Stomach (tissue), 19 donors: ENCODE measurements around the gene SHLD2. TPM values are rescaled to one million over a fixed set of nuclear protein-coding genes. Genes with fewer than 3 reads are reported as not detected.

Experiments
- DNase-seq, 2 donors: peaks; one replicate each; pipeline versions ENCODE4 v3.0.0 to v3.0.0-alpha.2; 2013 to 2019
- H3K27ac ChIP-seq, 5 donors: fragments of 200-600 bp in 4 of 5; sonication (generic) in 4 of 5; one replicate each; pipeline ENCODE4 v1.5.1; 2013 to 2019; ENCODE audit warnings: mild to moderate bottlenecking in 1 of 5, moderate library complexity in 1 of 5
- H3K27me3 ChIP-seq, 3 donors: fragments of 200-600 bp; sonication (generic); one replicate each; pipeline ENCODE4 v1.5.1; 2017 to 2019; ENCODE audit warnings: mixed run types in 1 of 3
- H3K36me3 ChIP-seq, 4 donors: fragments of 200-600 bp; sonication (generic); 1 replicate in 3 of 4; 2 replicates in 1 of 4; pipeline ENCODE4 v1.5.1; 2016 to 2019
- H3K4me1 ChIP-seq, 4 donors: fragments of 200-600 bp; sonication (generic); one replicate each; pipeline ENCODE4 v1.5.1; 2016 to 2019
- H3K4me3 ChIP-seq, 4 donors: fragments of 200-600 bp; sonication (generic) in 3 of 4; one replicate each; pipeline ENCODE4 v1.5.1; 2016 to 2019; ENCODE audit warnings: mild to moderate bottlenecking in 1 of 4
- H3K9me3 ChIP-seq, 4 donors: fragments of 200-600 bp; sonication (generic); one replicate each; pipeline ENCODE4 v1.5.1; 2016 to 2019
- CTCF ChIP-seq, 7 experiments: fragments of 450-650 bp in 4 of 7; fragments of 200-600 bp in 3 of 7; sonication (generic) in 3 of 7; IDR thresholded peaks; one replicate each; pipeline ENCODE4 v1.5.1; 2016 to 2019; ENCODE audit warnings: antibody characterized with exemption in 7 of 7, control low read depth in 2 of 7, mild to moderate bottlenecking in 1 of 7
- EP300 ChIP-seq: sonication (generic); formaldehyde crosslinking; IDR thresholded peaks from one replicate; pipeline ENCODE4 v1.6.1; 2017; ENCODE audit warnings: antibody characterized with exemption
- POLR2A ChIP-seq, 4 donors: fragments of 450-650 bp; IDR thresholded peaks; one replicate each; pipeline ENCODE4 v1.6.1; 2016; ENCODE audit warnings: antibody characterized with exemption in 4 of 4, control low read depth in 2 of 4, mild to moderate bottlenecking in 1 of 4, moderate library complexity in 1 of 4
- POLR2AphosphoS5 ChIP-seq, 3 donors: sonication (generic); formaldehyde crosslinking; IDR thresholded peaks; one replicate each; pipeline ENCODE4 v1.6.1; 2016; ENCODE audit warnings: antibody characterized with exemption in 3 of 3
- WGBS, 5 donors: extraction: QIAGEN DNeasy Blood & Tissue Kit in 3 of 5; methylation state at CpG; one replicate each; pipeline versions ENCODE4 v1.1.5 to v1.1.7; 2013 to 2018; 5-methylcytosine and 5-hydroxymethylcytosine counted together
- intact Hi-C: fragments of 100-400 bp; cut with DNase I; formaldehyde crosslinking; loops from one replicate; pipeline ENCODE4 v1.15.1; 2023; ENCODE audit warnings: low total_unique reads
- long read RNA-seq, 10 donors: transcript quantifications; one replicate each; lab custom pipeline, GENCODE V29; 2026
- polyA plus RNA-seq, 3 donors: library from polyadenylated mRNA; stranded (reverse); fragments of 200-250 nt; gene quantifications; one replicate each; pipeline ENCODE4 v1.2.3, GENCODE V29; 2013
- total RNA-seq, 5 donors: library from RNA; depleted of rRNA; stranded (reverse); fragments of >200 nt; gene quantifications; one replicate each; pipeline versions ENCODE4 v1.1.0 to v1.2.3, GENCODE V29; 2014 to 2016
- donor health status: healthy with polysubstance abuse.
- donor health status: Bipolar disorder and iron deficiency.
- donor health status: healthy.

Gene SHLD2
- total RNA-seq (10 to 100 TPM; 11.6 to 76.2 (median 39.1) TPM), polyA plus RNA-seq (10 to 100 TPM; 12.3 to 15.6 (median 13.4) TPM)
- long read RNA-seq, donor 1 = 0 reads
- long read RNA-seq, donor 2, partial matches to known transcripts = 8 of 10 reads
- long read RNA-seq, donor 2, other reads (novel, unspliced or antisense) = 0 of 10 reads
- long read RNA-seq, donor 3 = 0 reads
- long read RNA-seq, donor 4 = 0 reads
- long read RNA-seq, donor 5, partial matches to known transcripts = 5 of 6 reads
- long read RNA-seq, donor 5, other reads (novel, unspliced or antisense) = 0 of 6 reads
- long read RNA-seq, donor 6, partial matches to known transcripts = 5 of 7 reads
- long read RNA-seq, donor 6, other reads (novel, unspliced or antisense) = 0 of 7 reads
- long read RNA-seq, donor 7 = 0 reads
- long read RNA-seq, donor 8, partial matches to known transcripts = 0 of 1 reads
- long read RNA-seq, donor 8, other reads (novel, unspliced or antisense) = 0 of 1 reads
- long read RNA-seq, donor 9, partial matches to known transcripts = 5 of 20 reads
- long read RNA-seq, donor 9, other reads (novel, unspliced or antisense) = 10 of 20 reads
- long read RNA-seq, donor 10, partial matches to known transcripts = 0 of 1 reads
- long read RNA-seq, donor 10, other reads (novel, unspliced or antisense) = 0 of 1 reads

GRCh38 chr10:87094373-87095235 is at the start of gene SHLD2, which contains the start of gene GLUD1:
Gene SHLD2 (plus strand): TSS chr10:87095206. CDS start chr10:87151355, 56,149 bp downstream.
Gene GLUD1 (minus strand): TSS chr10:87094843. CDS start chr10:87094769, 74 bp downstream.
- Histone ChIP-seq H3K27ac (peak within 1 kb of the TSS; percentile 90 to 100 (median 98)), H3K4me3 (peak within 1 kb of the TSS; percentile 59 to 86 (median 72)), H3K4me1 (peaks cover 32 to 61% (median 48%) of the 10 kb centered on the region in 4 donors), H3K27me3 (no peaks in the 10 kb centered on the region), H3K9me3 (no peaks in the 10 kb centered on the region), H3K36me3 (peaks cover 0 to 19% (median 17%) of the 10 kb centered on the region in 4 donors)
- 0 to 1% (median 1%) methylated on average over 62 to 106 of the region's 111 CpGs; no CpG with 5 or more reads in 1 of the 5 donors for WGBS, 5 donors
- DNase-seq = peak; percentile 92 to 96
- intact Hi-C loops = no loop called here
- TF ChIP-seq POLR2A (IDR thresholded peaks at IDR 0.05) (no peak), CTCF (IDR thresholded peaks at IDR 0.05) (no peak), POLR2AphosphoS5 (IDR thresholded peaks at IDR 0.05) (peak; percentile 33 to 85 (median 82))

GRCh38 chr10:87045434-87045938 is 49.5 kb upstream of the SHLD2 start:
- Histone ChIP-seq H3K9me3 (no peaks in the 10 kb centered on the region), H3K4me3 (no peak overlapping the region), H3K4me1 (no peaks in the 10 kb centered on the region), H3K27me3 (no peaks in the 10 kb centered on the region), H3K27ac (no peak overlapping the region), H3K36me3 (peaks cover 18 to 65% (median 53%) of the 10 kb centered on the region in 4 donors)
- DNase-seq = no peak
- TF ChIP-seq EP300 (no peak), POLR2A (IDR thresholded peaks at IDR 0.05) (no peak), POLR2AphosphoS5 (IDR thresholded peaks at IDR 0.05) (no peak), CTCF (IDR thresholded peaks at IDR 0.05) (no peak)
- 83 to 99% (median 99%) methylated on average over 6 of the region's 6 CpGs for WGBS, 5 donors
- intact Hi-C loops = no loop called here

- Histone ChIP-seq H3K36me3 (peaks cover 44 to 100% (median 99%) of the 10 kb centered on the region in 4 donors), H3K4me3 (no peak overlapping the region), H3K9me3 (no peaks in the 10 kb centered on the region), H3K4me1 (peaks cover 0 to 19% (median 5%) of the 10 kb centered on the region in 4 donors), H3K27ac (no peak overlapping the region), H3K27me3 (no peaks in the 10 kb centered on the region)
- intact Hi-C loops = no loop called here
- 24 to 62% (median 48%) methylated on average over 3 of the region's 3 CpGs for WGBS, 5 donors
- peak; percentile 39 to 45 for DNase-seq
- TF ChIP-seq EP300 (no peak), POLR2AphosphoS5 (IDR thresholded peaks at IDR 0.05) (no peak), POLR2A (IDR thresholded peaks at IDR 0.05) (no peak), CTCF (IDR thresholded peaks at IDR 0.05) (no peak)
Measured at GRCh38 chr10:87053111-87053510, 41.9 kb upstream of the SHLD2 start.
